ENCODE data around the gene SH3TC1. TPM values are rescaled to one million over a fixed set of nuclear protein-coding genes. Genes with fewer than 3 reads are reported as not detected.

The SH3TC1 gene
- total and polyA plus RNA-seq, 10 of the 15 experiments (the other 5 are each of a cell fraction or from before 2014, with no cell fraction given), result 0.19 to 47.0 (median 18.4) TPM

- intact Hi-C loops (cut with micrococcal nuclease; ENCODE audit: unreplicated experiment), result no loop called here
- CTCF ChIA-PET, result interaction anchor here (0.7 to 2.7 kb wide), 5 partner anchors 11 to 142 kb away, joined by 3 to 24 read pairs (median 4); no protein-coding TSS in a partner anchor
- SMC1A ChIA-PET (ENCODE audit: uncharacterized antibody, unreplicated experiment), result interaction anchor here (0.5 kb wide), 1 partner anchor 102 kb away, joined by 3 read pairs; no protein-coding TSS in a partner anchor
- 0 out of 3 replicates have a peak, but pooled peaks have one; percentile 9 for ATAC-seq
- DNase-seq (ENCODE audit: low read depth, low spot score), result no peak
- FAIRE-seq, result no peak
- no peak overlapping the region for H3K4me3 ChIP-seq
- H2AFZ ChIP-seq (ENCODE audit: control insufficient read depth, low read depth, low read length), result no peak overlapping the region
- H3K9me3 ChIP-seq (replicated peaks; ENCODE audit: control insufficient read depth, insufficient read depth, low read length), result no peaks in the 10 kb centered on the region
- RAD21 ChIA-PET (ENCODE audit: unreplicated experiment), result interaction anchor here (1.0 to 4.4 kb wide), 3 partner anchors 24 to 137 kb away, joined by 3 to 16 read pairs (median 5); no protein-coding TSS in a partner anchor
- H3K4me2 ChIP-seq (ENCODE audit: control insufficient read depth, insufficient read depth), result no peak overlapping the region
- 14% methylated on average over 6 of the region's 6 CpGs for WGBS (ENCODE audit: insufficient coverage, insufficient replicate concordance, low lambda C conversion rate, missing lambda C conversion rate)
- H4K20me1 ChIP-seq (ENCODE audit: control insufficient read depth, insufficient read depth), result no peaks in the 10 kb centered on the region
- BruUV-seq (replicated peaks), result no TSS peak
- POLR2A ChIA-PET, result no interaction called here
- H3K9ac ChIP-seq (ENCODE audit: control insufficient read depth, insufficient read depth, low read length), result no peak overlapping the region
- no peaks in the 10 kb centered on the region for H3K79me2 ChIP-seq (ENCODE audit: control insufficient read depth, insufficient read depth, low read length)
- H3K27ac ChIP-seq (ENCODE audit: control insufficient read depth, insufficient read depth), result no peak overlapping the region
- H3K36me3 ChIP-seq (ENCODE audit: control insufficient read depth in 2 of 2, insufficient read depth in 2 of 2, low read length in 1 of 2), result no peaks in the 10 kb centered on the region
- peaks cover 2 to 6% of the 10 kb centered on the region in 2 experiments; a peak in 3 of 4 replicates for H3K27me3 ChIP-seq (replicated peaks in 1 of 2; ENCODE audit: control insufficient read depth in 2 of 2, insufficient read depth in 2 of 2, low read length in 1 of 2)
- no peaks in the 10 kb centered on the region for H3K4me1 ChIP-seq (ENCODE audit: control insufficient read depth, insufficient read depth, low read length)
- in situ Hi-C loops (cut with MboI), result loop anchor here (10.0 kb wide), 1 partner anchor 329 kb away; the partner anchor contains the start of gene CPZ
- TF ChIP-seq CEBPZ (IDR thresholded peaks at IDR 0.05; ENCODE audit: low read depth, low read length) (no peak), POLR2AphosphoS5 (IDR thresholded peaks at IDR 0.05; ENCODE audit: low read length) (no peak), SUZ12 (IDR thresholded peaks at IDR 0.05; ENCODE audit: unreplicated experiment) (no peak), ZNF274 (IDR thresholded peaks at IDR 0.05; ENCODE audit: insufficient read depth, insufficient read length) (no peak), NFXL1 (IDR thresholded peaks at IDR 0.05; ENCODE audit: borderline replicate concordance) (no peak), CHD1 (IDR thresholded peaks at IDR 0.05; ENCODE audit: low read depth, low read length) (no peak), GATAD2B (conservative IDR thresholded peaks at IDR 0.05; ENCODE audit: low read depth) (no peak), MEF2B (IDR thresholded peaks at IDR 0.05; ENCODE audit: partially characterized antibody, poor library complexity, severe bottlenecking) (no peak), NR2C2 (IDR thresholded peaks at IDR 0.05; ENCODE audit: borderline replicate concordance, control insufficient read depth, insufficient read length, low read depth) (no peak), RELB (IDR thresholded peaks at IDR 0.05; ENCODE audit: low read depth) (no peak), CUX1 (IDR thresholded peaks at IDR 0.05; ENCODE audit: insufficient replicate concordance, low read depth, low read length) (no peak), WRNIP1 (IDR thresholded peaks at IDR 0.05; ENCODE audit: borderline replicate concordance, low read depth, low read length) (no peak), RB1 (IDR thresholded peaks at IDR 0.05; ENCODE audit: borderline replicate concordance) (no peak), RAD21 (IDR thresholded peaks at IDR 0.05; ENCODE audit: insufficient read depth, low read depth, low read length) (no peak)
Observed at GRCh38 chr4:8266088-8266487, 67.0 kb downstream of the SH3TC1 start.

Measured in GM12878 (cell line).